Tibial artery (tissue), 4 donors: ENCODE data around the gene AP3B2.
A peak's percentile ranks its signal among the peaks of the same experiment; 100 is the strongest.

Experiments used
- DNase-seq, 2 donors: peaks; one replicate each; pipeline ENCODE4 v3.0.0-alpha.2; 2019
- H3K27ac ChIP-seq, 2 donors: fragments of 200-600 bp; sonication (generic) in 1 of 2; 1 replicate in 1 of 2; 2 replicates in 1 of 2; pipeline ENCODE4 v1.5.1; 2018 to 2019; ENCODE audit warnings: mild to moderate bottlenecking in 1 of 2
- H3K27me3 ChIP-seq, 2 donors: fragments of 200-600 bp; sonication (generic) in 1 of 2; one replicate each; pipeline versions ENCODE4 v1.5.1 to v1.6.0; 2016 to 2019
- H3K36me3 ChIP-seq, 3 donors: fragments of 200-600 bp; sonication (generic) in 2 of 3; one replicate each; pipeline ENCODE4 v1.5.1; 2016 to 2019; ENCODE audit warnings: mild to moderate bottlenecking in 2 of 3
- H3K4me1 ChIP-seq, 4 donors: fragments of 200-600 bp; sonication (generic) in 2 of 4; 1 replicate in 3 of 4; 2 replicates in 1 of 4; pipeline ENCODE4 v1.5.1; 2016 to 2019
- H3K4me3 ChIP-seq, 2 donors: fragments of 200-600 bp; sonication (generic) in 1 of 2; 1 replicate in 1 of 2; 2 replicates in 1 of 2; pipeline ENCODE4 v1.5.1; 2018 to 2019; ENCODE audit warnings: mild to moderate bottlenecking in 2 of 2
- H3K9me3 ChIP-seq, 3 donors: fragments of 200-600 bp; sonication (generic) in 1 of 3; one replicate each; pipeline ENCODE4 v1.5.1; 2016 to 2019
- intact Hi-C: fragments of 100-400 bp; cut with DNase I; formaldehyde crosslinking; loops from one replicate; pipeline ENCODE4 v1.15.0; 2023; ENCODE audit warnings: low total_unique reads
- TF ChIP-seq, protein P1 (sequence below), 2 experiments: fragments of 200-600 bp in 1 of 2; fragments of 450-650 bp in 1 of 2; IDR thresholded peaks; one replicate each; pipeline ENCODE4 v1.5.1; 2017 to 2019; ENCODE audit warnings: antibody characterized with exemption in 2 of 2, mild to moderate bottlenecking in 1 of 2, moderate library complexity in 1 of 2

The AP3B2 gene

DNA sequence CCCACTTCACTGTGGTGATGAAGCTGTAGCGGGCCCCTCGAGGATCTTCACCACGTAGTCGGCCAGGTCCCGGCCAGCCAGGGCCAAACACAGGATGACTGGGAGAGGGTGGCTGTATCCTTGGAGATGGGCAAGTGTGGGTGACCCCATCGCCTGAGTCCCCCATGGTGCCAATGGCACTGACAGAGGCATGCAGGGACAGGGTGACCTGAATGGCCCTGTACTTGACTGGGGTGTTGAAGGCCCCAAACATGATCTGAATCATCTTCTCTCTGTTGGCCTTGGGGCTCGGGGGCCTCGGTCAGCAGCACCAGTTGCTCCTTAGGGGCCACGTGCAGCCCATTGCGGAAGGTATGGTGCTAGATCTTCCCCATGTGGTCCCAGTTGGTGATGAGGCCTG lies 17.1 kb upstream of the AP3B2 start:
- no peak for DNase-seq
- no peaks in the 10 kb centered on the region for H3K27me3 ChIP-seq
- H3K36me3 ChIP-seq: no peaks in the 10 kb centered on the region
- intact Hi-C loops: no loop called here
- no peak overlapping the region for H3K4me3 ChIP-seq
- H3K27ac ChIP-seq: no peak overlapping the region
- TF ChIP-seq, protein P1, sequence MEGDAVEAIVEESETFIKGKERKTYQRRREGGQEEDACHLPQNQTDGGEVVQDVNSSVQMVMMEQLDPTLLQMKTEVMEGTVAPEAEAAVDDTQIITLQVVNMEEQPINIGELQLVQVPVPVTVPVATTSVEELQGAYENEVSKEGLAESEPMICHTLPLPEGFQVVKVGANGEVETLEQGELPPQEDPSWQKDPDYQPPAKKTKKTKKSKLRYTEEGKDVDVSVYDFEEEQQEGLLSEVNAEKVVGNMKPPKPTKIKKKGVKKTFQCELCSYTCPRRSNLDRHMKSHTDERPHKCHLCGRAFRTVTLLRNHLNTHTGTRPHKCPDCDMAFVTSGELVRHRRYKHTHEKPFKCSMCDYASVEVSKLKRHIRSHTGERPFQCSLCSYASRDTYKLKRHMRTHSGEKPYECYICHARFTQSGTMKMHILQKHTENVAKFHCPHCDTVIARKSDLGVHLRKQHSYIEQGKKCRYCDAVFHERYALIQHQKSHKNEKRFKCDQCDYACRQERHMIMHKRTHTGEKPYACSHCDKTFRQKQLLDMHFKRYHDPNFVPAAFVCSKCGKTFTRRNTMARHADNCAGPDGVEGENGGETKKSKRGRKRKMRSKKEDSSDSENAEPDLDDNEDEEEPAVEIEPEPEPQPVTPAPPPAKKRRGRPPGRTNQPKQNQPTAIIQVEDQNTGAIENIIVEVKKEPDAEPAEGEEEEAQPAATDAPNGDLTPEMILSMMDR (IDR thresholded peaks at IDR 0.05): no peak
- no peaks in the 10 kb centered on the region for H3K4me1 ChIP-seq
- H3K9me3 ChIP-seq: no peaks in the 10 kb centered on the region

DNA sequence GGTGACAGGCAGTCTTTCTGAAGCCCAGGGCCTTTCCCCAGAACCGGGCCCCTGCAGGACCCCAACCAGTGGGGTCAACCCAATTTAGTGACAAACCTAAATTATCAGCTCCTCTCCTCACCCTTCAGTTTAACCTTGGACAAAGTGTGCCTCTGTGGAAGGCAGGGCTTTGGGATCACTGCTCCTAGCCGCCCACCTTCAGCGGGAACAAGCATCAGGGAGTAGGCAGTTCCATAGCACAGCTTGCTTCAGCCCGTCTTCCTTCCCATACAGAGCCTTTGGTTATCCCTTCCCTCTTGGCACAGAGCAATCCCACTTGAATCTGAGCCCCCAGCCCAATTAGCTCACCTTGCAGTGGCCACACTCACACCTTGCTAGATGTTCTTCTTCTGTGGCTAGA lies 5.3 kb upstream of the AP3B2 start:
- H3K9me3 ChIP-seq: no peaks in the 10 kb centered on the region
- peaks cover 0 to 31% of the 10 kb centered on the region in 2 donors for H3K27me3 ChIP-seq
- no peaks in the 10 kb centered on the region for H3K36me3 ChIP-seq
- TF ChIP-seq, protein P1 (IDR thresholded peaks at IDR 0.05): no peak
- H3K4me1 ChIP-seq: peaks cover 0 to 5% (median 4%) of the 10 kb centered on the region in 4 donors
- intact Hi-C loops: no loop called here
- no peak for DNase-seq
- H3K4me3 ChIP-seq: no peak overlapping the region
- H3K27ac ChIP-seq: no peak overlapping the region

DNA sequence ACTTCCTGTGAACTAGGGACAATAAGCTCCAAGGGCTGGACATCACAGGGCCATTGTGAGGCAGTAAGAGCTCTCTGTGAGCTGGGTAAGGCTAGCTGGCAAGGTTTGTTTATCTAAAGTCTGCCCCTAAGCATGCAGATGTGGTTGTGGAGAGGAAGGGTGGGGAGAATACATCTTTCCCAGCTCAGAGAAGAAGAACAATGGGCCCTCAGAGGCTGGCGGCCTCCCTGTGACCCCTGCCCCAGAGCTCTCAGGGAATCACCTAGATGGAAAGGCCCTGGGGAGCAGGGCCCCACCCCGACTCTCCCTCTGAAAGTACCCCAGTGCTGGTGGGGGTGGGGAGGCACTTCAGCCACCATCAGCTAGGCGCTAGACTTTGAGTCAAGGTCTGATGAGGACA lies 4.3 kb upstream of the AP3B2 start:
- H3K4me3 ChIP-seq: no peak overlapping the region
- H3K4me1 ChIP-seq: peaks cover 0 to 14% (median 11%) of the 10 kb centered on the region in 4 donors
- TF ChIP-seq, protein P1 (IDR thresholded peaks at IDR 0.05): no peak
- no peak overlapping the region for H3K27ac ChIP-seq
- peaks cover 0 to 33% of the 10 kb centered on the region in 2 donors for H3K27me3 ChIP-seq
- intact Hi-C loops: no loop called here
- H3K36me3 ChIP-seq: no peaks in the 10 kb centered on the region
- no peaks in the 10 kb centered on the region for H3K9me3 ChIP-seq
- no peak for DNase-seq

DNA sequence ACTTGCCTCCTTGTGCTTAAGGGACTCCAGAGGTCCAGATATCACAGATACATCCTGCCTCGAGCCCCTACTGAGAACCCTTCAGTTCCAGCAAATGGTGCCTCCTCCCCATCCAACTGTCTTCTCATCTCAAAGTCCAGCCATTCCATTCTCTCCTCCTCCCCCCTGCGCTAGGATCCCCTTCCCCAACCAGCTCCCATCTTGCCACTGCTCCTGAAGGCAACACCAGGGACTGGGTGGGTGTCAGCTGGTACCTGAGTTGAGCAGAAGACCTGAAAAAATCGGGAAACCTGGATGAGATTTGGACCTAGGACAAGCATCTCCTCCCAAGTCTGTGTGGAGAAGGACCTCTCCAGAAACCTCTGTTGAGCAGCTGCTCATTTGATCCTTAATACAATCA lies 2.4 kb upstream of the AP3B2 start:
- Histone ChIP-seq H3K9me3 (no peaks in the 10 kb centered on the region), H3K27me3 (peaks cover 0 to 33% of the 10 kb centered on the region in 2 donors), H3K27ac (no peak overlapping the region), H3K4me1 (peaks cover 0 to 17% (median 12%) of the 10 kb centered on the region in 4 donors), H3K36me3 (no peaks in the 10 kb centered on the region), H3K4me3 (no peak overlapping the region)
- no peak for DNase-seq
- intact Hi-C loops: no loop called here
- TF ChIP-seq, protein P1 (IDR thresholded peaks at IDR 0.05): no peak

DNA sequence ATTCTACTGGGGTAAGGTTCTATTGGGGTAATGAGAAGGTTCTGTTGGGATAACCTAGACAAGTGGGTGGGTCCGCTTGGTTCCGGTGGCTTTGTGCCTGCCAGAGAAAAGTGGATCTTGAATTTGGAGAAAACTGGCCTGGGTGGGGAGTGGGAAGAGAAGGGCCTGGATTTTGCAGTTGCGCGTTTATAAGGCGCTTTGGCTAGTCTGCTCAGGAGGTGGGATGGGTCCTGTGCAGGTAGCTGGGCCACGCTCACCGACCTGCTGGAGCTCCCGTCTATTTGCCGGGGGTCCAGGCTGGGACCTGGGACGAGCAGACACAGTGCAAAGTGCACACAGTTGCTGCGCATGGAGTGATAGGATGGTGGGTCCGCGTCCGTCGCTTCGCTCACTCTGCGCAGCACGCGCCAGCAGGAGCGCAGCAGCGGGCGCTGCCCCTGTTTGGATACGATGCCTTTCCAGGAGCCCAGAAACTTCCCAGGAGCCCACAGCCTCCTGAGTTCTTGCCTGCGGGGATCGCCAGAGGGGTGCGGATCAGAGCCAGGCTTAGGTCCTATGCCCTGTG lies 1.3 kb upstream of the AP3B2 start:
- H3K36me3 ChIP-seq: no peaks in the 10 kb centered on the region
- peaks cover 0 to 33% of the 10 kb centered on the region in 2 donors for H3K27me3 ChIP-seq
- no peak overlapping the region for H3K27ac ChIP-seq
- TF ChIP-seq, protein P1 (IDR thresholded peaks at IDR 0.05): no peak
- no peaks in the 10 kb centered on the region for H3K9me3 ChIP-seq
- intact Hi-C loops: no loop called here
- no peak overlapping the region for H3K4me3 ChIP-seq
- peak in 1 of 2 donors; percentile 25 for DNase-seq
- H3K4me1 ChIP-seq: peaks cover 0 to 17% (median 12%) of the 10 kb centered on the region in 4 donors

DNA sequence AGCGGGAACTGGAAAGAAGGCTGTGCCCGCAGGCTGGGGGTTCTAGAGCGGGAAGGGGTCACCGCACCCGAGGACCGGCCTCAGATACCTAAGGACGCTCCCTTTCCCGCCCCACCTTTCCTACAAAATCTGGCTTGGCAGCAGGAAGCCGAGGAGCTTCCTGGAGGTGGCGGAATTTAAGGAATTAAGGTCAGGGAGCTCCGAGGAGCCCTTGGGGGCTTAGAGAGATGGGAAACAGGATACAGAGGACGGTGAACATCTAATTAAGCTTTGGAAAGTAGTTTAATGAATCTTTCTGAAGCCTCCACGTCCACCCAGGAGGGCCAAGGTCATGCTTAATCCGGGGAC lies 507 bp upstream of the AP3B2 start:
- no peaks in the 10 kb centered on the region for H3K36me3 ChIP-seq
- peaks cover 0 to 17% (median 12%) of the 10 kb centered on the region in 4 donors for H3K4me1 ChIP-seq
- intact Hi-C loops: no loop called here
- DNase-seq: no peak
- no peaks in the 10 kb centered on the region for H3K9me3 ChIP-seq
- H3K27ac ChIP-seq: no peak overlapping the region
- TF ChIP-seq, protein P1 (IDR thresholded peaks at IDR 0.05): no peak
- peak overlapping the region; percentile 56 to 69 for H3K4me3 ChIP-seq
- peaks cover 0 to 30% of the 10 kb centered on the region in 2 donors for H3K27me3 ChIP-seq
